Retinal pigment epithelial cell (primary cell): Measurements from ENCODE around the gene TRAK2.
"Not testable (repeated sequence)": the region's sequence is repeated elsewhere in the genome, so short reads cannot be mapped to it uniquely, and the experiment has no call there.

Experiments used
- DNase-seq: peaks from one replicate; pipeline ENCODE4 v3.0.0-alpha.2; 2010; ENCODE audit warnings: low read depth
- H3K4me3 ChIP-seq: 2 replicates; pipeline ENCODE4 v1.5.1; 2011; ENCODE audit warnings: mild to moderate bottlenecking, low read length, control low read depth, moderate library complexity
- CTCF ChIP-seq: conservative IDR thresholded peaks from 2 replicates; pipeline ENCODE4 v1.5.1; 2011; ENCODE audit warnings: low read depth, low read length, control low read depth, inconsistent platforms

TRAK2 gene, protein sequence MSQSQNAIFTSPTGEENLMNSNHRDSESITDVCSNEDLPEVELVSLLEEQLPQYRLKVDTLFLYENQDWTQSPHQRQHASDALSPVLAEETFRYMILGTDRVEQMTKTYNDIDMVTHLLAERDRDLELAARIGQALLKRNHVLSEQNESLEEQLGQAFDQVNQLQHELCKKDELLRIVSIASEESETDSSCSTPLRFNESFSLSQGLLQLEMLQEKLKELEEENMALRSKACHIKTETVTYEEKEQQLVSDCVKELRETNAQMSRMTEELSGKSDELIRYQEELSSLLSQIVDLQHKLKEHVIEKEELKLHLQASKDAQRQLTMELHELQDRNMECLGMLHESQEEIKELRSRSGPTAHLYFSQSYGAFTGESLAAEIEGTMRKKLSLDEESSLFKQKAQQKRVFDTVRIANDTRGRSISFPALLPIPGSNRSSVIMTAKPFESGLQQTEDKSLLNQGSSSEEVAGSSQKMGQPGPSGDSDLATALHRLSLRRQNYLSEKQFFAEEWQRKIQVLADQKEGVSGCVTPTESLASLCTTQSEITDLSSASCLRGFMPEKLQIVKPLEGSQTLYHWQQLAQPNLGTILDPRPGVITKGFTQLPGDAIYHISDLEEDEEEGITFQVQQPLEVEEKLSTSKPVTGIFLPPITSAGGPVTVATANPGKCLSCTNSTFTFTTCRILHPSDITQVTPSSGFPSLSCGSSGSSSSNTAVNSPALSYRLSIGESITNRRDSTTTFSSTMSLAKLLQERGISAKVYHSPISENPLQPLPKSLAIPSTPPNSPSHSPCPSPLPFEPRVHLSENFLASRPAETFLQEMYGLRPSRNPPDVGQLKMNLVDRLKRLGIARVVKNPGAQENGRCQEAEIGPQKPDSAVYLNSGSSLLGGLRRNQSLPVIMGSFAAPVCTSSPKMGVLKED

GRCh38 chr2:201451292-201452057, at the start of gene TRAK2, which contains the start of gene STRADB:
TSS of gene TRAK2 (minus strand) at chr2:201451458. CDS start at chr2:201420507, 30,951 bp downstream.
TSS of gene STRADB (plus strand) at chr2:201451740. CDS start at chr2:201454841, 3,101 bp downstream.
- DNase-seq = peak; percentile 81
- H3K4me3 ChIP-seq = peak within 1 kb of the TSS; percentile 98
- TF ChIP-seq CTCF = peak; percentile 0

GRCh38 chr2:201500534-201500933, 49.3 kb upstream of the TRAK2 start:
- no peak for DNase-seq
- no peak for TF ChIP-seq CTCF
- H3K4me3 ChIP-seq = no peak overlapping the region

GRCh38 chr2:201496785-201497184, 45.5 kb upstream of the TRAK2 start:
- TF ChIP-seq CTCF = no peak
- H3K4me3 ChIP-seq = no peak overlapping the region
- no peak for DNase-seq

DNA sequence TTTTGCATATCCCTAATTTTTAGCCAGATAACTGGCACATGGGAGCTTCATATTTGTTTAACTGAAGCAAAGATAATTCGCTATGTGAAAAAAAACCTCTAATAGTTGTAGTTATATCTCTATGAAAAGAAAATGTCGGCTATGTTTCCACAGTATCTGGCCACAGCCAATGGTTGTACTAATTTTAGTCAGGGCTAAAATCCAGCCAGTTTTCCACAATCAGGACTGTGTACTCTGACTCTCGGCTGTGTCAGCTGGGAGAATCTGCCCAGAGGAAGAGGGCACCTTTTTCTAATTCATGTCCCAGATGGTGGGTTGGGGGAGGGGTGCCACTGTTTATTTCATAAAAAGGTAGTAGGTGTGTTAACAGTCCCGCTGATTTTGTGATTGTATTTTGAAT, 39.0 kb upstream of the TRAK2 start:
- H3K4me3 ChIP-seq = no peak overlapping the region
- DNase-seq = no peak
- TF ChIP-seq CTCF = no peak

DNA sequence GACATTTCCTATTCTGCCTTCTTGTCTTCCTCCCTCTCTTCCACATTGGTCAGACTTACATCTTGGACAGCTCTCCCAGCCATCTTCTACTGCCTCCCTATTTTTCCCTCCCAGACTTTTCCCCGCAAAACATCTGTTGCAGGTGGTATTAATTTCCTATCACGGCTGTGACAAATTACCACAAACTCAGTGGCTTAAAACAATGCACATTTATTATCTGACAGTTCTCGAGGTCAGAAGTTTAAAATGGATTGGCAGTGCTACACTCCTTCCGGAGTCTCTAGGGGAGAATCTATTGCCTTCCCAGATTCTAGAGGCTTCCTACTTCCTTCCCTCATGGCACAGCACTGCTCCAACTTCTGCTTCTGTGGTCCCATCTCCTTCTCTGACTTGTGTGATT, 33.5 kb upstream of the TRAK2 start:
- no peak overlapping the region for H3K4me3 ChIP-seq
- no peak for TF ChIP-seq CTCF
- DNase-seq = no peak

- DNase-seq, H3K4me3 ChIP-seq: not testable (repeated sequence)
These were observed 32.5 kb upstream of the TRAK2 start for GRCh38 chr2:201483758-201484157.

GRCh38 chr2:201483342-201483741, 32.1 kb upstream of the TRAK2 start:
- no peak for TF ChIP-seq CTCF
- H3K4me3 ChIP-seq = no peak overlapping the region
- no peak for DNase-seq
